Sigmoid colon (tissue), 4 donors: ENCODE data around the gene TMEM63C.

Source experiments
- EP300 ChIP-seq, 4 donors: sonication (generic); formaldehyde crosslinking; IDR thresholded peaks; one replicate each; pipeline ENCODE4 v1.6.1; 2017; ENCODE audit warnings: antibody characterized with exemption in 4 of 4
- POLR2A ChIP-seq, 2 donors: fragments of 450-650 bp; IDR thresholded peaks; one replicate each; pipeline ENCODE4 v1.6.1; 2016; ENCODE audit warnings: antibody characterized with exemption in 2 of 2, mild to moderate bottlenecking in 2 of 2, moderate library complexity in 2 of 2
- POLR2AphosphoS5 ChIP-seq, 4 donors: sonication (generic); formaldehyde crosslinking; IDR thresholded peaks; one replicate each; pipeline ENCODE4 v1.6.1; 2017; ENCODE audit warnings: antibody characterized with exemption in 4 of 4
- TF ChIP-seq, protein P1 (sequence below), 4 experiments: fragments of 450-650 bp in 3 of 4; fragments of 200-600 bp in 1 of 4; IDR thresholded peaks; one replicate each; pipeline ENCODE4 v1.5.1; 2016 to 2019; ENCODE audit warnings: antibody characterized with exemption in 4 of 4, mild to moderate bottlenecking in 3 of 4, moderate library complexity in 2 of 4

DNA sequence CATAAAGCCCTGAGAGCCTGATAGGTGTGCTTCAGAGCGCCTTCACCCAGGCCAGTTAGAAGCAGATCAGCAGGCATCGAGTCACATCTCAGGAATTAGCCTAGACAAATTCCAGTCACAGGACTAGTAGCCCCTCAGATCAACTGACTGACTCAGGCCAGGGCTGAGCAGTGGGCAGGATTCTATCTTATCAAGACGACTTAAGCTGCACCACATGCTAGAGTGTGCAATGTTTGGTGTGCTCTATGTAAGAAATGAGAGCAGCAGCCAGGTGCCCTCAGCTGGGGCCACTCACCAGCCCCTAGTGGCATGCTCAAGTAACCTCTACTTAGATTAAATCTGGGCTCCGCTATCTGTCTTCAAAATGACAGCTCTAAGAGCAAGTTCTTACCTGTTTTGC, 109.1 kb downstream of the TMEM63C start:
- TF ChIP-seq POLR2A (IDR thresholded peaks at IDR 0.05) (no peak), EP300 (IDR thresholded peaks at IDR 0.05) (no peak), POLR2AphosphoS5 (IDR thresholded peaks at IDR 0.05) (no peak)
- TF ChIP-seq, protein P1, sequence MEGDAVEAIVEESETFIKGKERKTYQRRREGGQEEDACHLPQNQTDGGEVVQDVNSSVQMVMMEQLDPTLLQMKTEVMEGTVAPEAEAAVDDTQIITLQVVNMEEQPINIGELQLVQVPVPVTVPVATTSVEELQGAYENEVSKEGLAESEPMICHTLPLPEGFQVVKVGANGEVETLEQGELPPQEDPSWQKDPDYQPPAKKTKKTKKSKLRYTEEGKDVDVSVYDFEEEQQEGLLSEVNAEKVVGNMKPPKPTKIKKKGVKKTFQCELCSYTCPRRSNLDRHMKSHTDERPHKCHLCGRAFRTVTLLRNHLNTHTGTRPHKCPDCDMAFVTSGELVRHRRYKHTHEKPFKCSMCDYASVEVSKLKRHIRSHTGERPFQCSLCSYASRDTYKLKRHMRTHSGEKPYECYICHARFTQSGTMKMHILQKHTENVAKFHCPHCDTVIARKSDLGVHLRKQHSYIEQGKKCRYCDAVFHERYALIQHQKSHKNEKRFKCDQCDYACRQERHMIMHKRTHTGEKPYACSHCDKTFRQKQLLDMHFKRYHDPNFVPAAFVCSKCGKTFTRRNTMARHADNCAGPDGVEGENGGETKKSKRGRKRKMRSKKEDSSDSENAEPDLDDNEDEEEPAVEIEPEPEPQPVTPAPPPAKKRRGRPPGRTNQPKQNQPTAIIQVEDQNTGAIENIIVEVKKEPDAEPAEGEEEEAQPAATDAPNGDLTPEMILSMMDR (IDR thresholded peaks at IDR 0.05): no peak
